ENCODE measurements around the gene GRWD1. TPM values are rescaled to one million over a fixed set of nuclear protein-coding genes. Genes with fewer than 3 reads are reported as not detected.

The GRWD1 gene
- total RNA-seq, 2 donors from 2014 or later, result 11.9 TPM

DNA sequence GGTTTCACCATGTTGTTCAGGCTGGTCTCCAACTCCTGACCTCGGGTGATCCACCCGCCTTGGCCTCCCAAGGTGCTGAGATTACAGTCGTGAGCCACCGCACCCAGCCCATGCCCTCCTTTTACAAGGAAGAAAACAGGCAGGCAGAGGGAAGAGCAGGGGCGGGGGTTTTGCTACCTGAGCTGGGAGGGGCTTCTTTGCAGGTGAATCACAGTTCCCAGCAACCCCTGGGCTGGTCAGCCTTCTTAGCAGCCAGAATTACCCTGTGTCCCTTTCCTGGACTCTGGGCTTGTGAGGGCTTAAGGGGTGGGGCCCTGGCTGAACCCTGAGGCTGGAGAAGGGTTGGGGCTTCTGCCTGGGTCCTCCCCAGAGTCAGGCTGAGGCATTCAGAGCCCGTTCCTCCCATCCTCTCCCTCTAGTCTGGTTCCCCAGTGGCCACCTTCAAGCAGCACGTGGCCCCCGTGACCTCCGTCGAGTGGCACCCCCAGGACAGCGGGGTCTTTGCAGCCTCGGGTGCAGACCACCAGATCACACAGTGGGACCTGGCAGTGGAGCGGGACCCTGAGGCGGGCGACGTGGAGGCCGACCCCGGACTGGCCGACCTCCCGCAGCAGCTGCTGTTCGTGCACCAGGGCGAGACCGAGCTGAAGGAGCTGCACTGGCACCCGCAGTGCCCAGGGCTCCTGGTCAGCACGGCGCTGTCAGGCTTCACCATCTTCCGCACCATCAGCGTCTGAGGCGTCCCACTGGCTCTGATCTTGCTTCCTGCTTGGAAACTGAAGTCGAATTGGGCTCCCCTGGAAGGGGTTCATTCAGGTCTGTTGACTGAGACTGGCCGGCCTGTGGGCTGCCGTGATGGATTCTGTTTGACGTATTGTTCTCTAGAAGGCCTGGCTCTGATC is 6.8 kb downstream of the GRWD1 start:
- ATAC-seq (no peak), DNase-seq (no peak)
- Histone ChIP-seq H3K27me3 (no peaks in the 10 kb centered on the region), H3K4me3 (no peak overlapping the region), H3K9me3 (no peaks in the 10 kb centered on the region), H3K4me1 (no peaks in the 10 kb centered on the region), H3K36me3 (replicated peaks in 1 of 2; ENCODE audit: insufficient read depth in 1 of 2, low read depth in 2 of 2) (peaks cover 16 to 29% of the 10 kb centered on the region in 2 donors), H3K27ac (no peak overlapping the region)
- 90 to 94% methylated on average over 9 to 33 of the region's 33 CpGs for WGBS, 2 donors
- TF ChIP-seq POLR2A (IDR thresholded peaks at IDR 0.05), result no peak
- TF ChIP-seq, protein P1, sequence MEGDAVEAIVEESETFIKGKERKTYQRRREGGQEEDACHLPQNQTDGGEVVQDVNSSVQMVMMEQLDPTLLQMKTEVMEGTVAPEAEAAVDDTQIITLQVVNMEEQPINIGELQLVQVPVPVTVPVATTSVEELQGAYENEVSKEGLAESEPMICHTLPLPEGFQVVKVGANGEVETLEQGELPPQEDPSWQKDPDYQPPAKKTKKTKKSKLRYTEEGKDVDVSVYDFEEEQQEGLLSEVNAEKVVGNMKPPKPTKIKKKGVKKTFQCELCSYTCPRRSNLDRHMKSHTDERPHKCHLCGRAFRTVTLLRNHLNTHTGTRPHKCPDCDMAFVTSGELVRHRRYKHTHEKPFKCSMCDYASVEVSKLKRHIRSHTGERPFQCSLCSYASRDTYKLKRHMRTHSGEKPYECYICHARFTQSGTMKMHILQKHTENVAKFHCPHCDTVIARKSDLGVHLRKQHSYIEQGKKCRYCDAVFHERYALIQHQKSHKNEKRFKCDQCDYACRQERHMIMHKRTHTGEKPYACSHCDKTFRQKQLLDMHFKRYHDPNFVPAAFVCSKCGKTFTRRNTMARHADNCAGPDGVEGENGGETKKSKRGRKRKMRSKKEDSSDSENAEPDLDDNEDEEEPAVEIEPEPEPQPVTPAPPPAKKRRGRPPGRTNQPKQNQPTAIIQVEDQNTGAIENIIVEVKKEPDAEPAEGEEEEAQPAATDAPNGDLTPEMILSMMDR (IDR thresholded peaks at IDR 0.05), result no peak
- intact Hi-C loops (cut with DNase I), result no loop called here

DNA sequence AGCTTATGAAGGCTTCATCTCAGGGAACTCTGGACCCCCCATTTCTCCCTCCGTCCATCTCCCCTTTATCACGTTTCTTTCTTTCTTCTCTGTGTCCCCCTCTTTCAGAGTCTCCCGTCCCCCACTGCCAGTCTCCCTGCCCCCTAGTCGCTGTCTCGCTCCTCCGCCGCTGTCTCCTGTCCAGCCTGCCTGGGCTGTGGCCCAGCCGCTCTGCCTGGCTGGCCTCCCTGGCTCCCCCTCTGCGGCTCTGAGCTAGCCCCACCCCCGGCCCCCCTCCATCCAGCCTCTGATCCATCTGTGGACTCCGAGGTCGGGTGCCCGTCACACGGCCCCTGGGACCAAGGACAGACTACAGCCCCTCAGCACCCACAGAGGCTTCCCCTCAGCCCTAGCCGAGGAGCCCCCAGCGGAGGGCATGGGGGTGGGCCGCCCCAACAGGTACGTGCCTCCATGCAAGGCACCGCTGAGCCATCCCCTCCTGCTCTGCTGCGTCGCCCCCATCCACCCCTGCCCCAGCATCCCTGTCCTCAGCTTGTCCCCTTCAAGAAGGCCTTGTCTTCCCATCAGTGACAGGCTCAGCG is 8.5 kb downstream of the GRWD1 start:
- WGBS, 2 donors, result 93 to 94% methylated on average over 16 to 22 of the region's 22 CpGs
- intact Hi-C loops (cut with DNase I), result no loop called here
- no peak for TF ChIP-seq POLR2A (IDR thresholded peaks at IDR 0.05)
- TF ChIP-seq, protein P1 (IDR thresholded peaks at IDR 0.05), result no peak
- Histone ChIP-seq H3K4me1 (no peaks in the 10 kb centered on the region), H3K27me3 (no peaks in the 10 kb centered on the region), H3K36me3 (replicated peaks in 1 of 2; ENCODE audit: insufficient read depth in 1 of 2, low read depth in 2 of 2) (peaks cover 16 to 27% of the 10 kb centered on the region in 2 donors), H3K4me3 (no peak overlapping the region), H3K9me3 (no peaks in the 10 kb centered on the region), H3K27ac (no peak overlapping the region)
- DNase-seq, result no peak
- ATAC-seq, result no peak

DNA sequence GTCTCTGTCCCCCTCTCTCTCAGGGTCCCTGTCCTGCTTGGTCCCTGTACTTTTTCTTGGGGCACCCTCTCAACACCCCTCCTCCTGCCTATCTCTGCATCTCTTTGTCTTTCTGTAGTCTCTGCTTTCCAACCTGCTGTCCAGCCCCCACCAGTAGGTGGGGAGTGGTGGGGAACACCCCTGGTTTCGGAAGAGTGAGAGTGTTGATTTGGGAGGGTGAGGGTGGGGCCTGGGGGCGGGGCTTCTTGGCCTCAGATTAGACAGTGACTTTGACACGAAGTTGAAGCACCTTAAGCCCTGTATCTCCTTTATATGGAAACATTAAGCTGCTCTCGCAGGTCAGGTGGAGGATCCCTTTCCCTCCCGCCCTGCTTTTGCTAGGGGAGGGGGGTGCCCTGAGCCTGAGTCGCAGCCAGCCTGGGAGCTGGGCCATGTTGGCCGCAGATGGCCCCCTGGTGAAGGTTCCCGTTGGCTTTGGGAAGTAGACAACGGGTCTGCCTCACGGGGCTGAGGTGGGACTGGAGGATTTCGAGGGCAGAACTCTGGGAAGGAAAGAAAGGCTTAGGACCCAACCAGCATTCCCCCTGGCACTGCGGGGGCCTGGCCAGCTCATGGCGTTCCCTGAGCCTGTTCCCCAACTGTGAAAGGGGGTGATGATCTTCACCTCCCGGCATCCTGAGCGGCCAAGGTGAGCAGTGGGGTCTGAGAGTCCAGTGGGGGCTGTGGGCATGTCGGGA is 9.6 kb downstream of the GRWD1 start, which contains the start of gene KCNJ14:
TSS of gene KCNJ14 (plus strand) at position 404 of the 737 bp plus-strand sequence. CDS start 6,151 bp downstream, outside the sequence.
- intact Hi-C loops (cut with DNase I), result no loop called here
- DNase-seq (no peak), ATAC-seq (no peak)
- H3K27me3 ChIP-seq, result no peaks in the 10 kb centered on the region
- no peaks in the 10 kb centered on the region for H3K4me1 ChIP-seq
- peaks cover 14 to 22% of the 10 kb centered on the region in 2 donors for H3K36me3 ChIP-seq (replicated peaks in 1 of 2; ENCODE audit: insufficient read depth in 1 of 2, low read depth in 2 of 2)
- WGBS, 2 donors, result 79 to 85% methylated on average over 8 to 16 of the region's 16 CpGs
- H3K9me3 ChIP-seq, result no peaks in the 10 kb centered on the region
- no peak within 1 kb of the TSS for H3K27ac ChIP-seq
- H3K4me3 ChIP-seq, result no peak within 1 kb of the TSS
- TF ChIP-seq, protein P1 (IDR thresholded peaks at IDR 0.05), result no peak

DNA sequence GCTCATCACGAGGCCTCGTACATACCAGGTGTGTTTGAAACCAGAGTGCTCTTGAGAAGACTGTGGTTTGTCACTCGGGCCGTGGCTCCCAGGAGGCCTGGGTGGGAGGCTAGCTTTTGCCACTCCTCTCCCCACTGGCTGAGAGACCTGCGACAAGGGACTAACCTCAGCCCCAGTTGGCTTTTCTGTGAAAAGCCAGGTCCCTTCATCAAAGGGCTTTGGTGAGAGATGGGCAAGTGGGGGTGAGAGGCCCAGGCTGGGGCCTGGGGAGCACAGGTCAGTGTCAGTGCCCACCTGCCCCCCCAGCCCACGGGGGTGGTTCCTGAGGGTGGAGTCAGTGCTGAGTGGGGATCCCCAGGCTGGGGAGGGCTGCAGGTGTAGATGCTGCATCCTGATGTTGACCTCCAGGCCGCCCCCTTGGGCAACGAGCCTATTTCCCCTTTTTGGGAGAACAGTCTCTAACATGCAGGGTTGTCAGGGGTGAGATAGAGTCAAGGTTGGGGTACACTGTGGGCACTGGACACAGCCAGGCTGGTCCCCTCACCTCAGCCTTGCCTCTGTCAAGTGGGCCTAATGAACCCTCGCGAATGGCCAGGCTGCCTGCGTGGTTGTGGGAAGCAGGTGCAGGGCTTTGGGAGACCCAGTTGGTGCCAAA is 10.3 kb downstream of the GRWD1 start:
- DNase-seq (no peak), ATAC-seq (no peak)
- no peak overlapping the region for H3K4me3 ChIP-seq
- 88 to 94% methylated on average over 5 to 11 of the region's 11 CpGs for WGBS, 2 donors
- H3K27ac ChIP-seq, result no peak overlapping the region
- H3K27me3 ChIP-seq, result no peaks in the 10 kb centered on the region
- TF ChIP-seq, protein P1 (IDR thresholded peaks at IDR 0.05), result no peak
- TF ChIP-seq POLR2A (IDR thresholded peaks at IDR 0.05), result no peak
- intact Hi-C loops (cut with DNase I), result no loop called here
- no peaks in the 10 kb centered on the region for H3K4me1 ChIP-seq
- H3K36me3 ChIP-seq (replicated peaks in 1 of 2; ENCODE audit: insufficient read depth in 1 of 2, low read depth in 2 of 2), result peaks cover 10 to 17% of the 10 kb centered on the region in 2 donors
- H3K9me3 ChIP-seq, result no peaks in the 10 kb centered on the region
